WTC11 (cell line): ENCODE results near the gene SLC25A12.

Experiments
- CTCF ChIP-seq: fragments of 200-600 bp; IDR thresholded peaks from 2 replicates; pipeline ENCODE4 v1.8.0; 2022; ENCODE audit warnings: antibody characterized with exemption
- JUN ChIP-seq: sonication (generic); formaldehyde crosslinking; IDR thresholded peaks from 2 replicates; pipeline ENCODE4 v1.8.0; 2023; ENCODE audit warnings: mild to moderate bottlenecking, missing genetic modification reagents

GRCh38 chr2:171735991-171736710 is 157.9 kb downstream of the SLC25A12 start:
- TF ChIP-seq CTCF (no peak), JUN (CRISPR knock-in tag) (no peak)
